HG03066 (cell line): ENCODE data around the gene COA8.
"Not testable (repeated sequence)": the region's sequence is repeated elsewhere in the genome, so short reads cannot be mapped to it uniquely, and the experiment has no call there.

Experiments used
- ATAC-seq: cut with Tn5 transposase; IDR thresholded peaks from one replicate; pipeline ENCODE4 v1.9.1; 2021; ENCODE audit warnings: low read depth; ENCODE audit not compliant: unreplicated experiment

The COA8 gene

DNA sequence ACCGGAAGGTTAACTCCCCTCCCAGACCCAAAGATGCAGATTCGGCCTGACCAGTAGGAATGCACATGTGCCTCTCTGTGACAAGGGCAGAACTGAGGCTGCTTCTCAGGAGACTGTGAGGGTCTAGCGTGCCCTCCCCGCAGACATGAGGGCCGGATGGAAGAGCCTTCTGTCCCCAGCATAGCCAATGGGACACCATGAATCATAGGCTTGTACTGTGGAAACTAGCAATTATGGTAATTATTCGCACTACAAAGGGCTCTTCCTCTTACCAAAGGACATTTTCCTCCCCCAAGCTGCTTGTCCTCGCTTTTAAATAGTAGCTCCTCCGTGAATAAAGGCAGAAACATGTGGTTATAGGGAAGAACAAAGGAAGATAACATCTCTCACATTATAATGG lies 6.2 kb downstream of the COA8 start:
- no peak for ATAC-seq

DNA sequence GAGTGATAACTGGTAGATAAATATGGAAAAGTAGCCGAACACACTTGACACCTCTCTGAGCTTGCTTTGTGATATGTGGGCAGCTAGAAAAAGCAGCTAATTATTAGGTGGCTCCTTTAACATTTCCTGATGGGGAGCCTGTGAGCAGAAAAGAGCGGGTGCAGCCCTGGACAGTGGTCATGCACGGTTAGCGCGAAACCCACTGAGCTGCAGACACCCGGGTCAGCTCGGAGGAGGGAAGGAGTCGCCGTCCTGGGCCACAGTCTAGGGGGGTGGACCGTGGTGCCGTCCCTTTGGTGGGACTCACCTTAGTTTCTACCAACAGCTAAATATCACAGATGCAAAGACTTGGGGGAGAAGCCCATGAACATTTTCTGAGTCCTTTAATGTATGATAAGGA lies 6.6 kb downstream of the COA8 start:
- ATAC-seq = no peak

DNA sequence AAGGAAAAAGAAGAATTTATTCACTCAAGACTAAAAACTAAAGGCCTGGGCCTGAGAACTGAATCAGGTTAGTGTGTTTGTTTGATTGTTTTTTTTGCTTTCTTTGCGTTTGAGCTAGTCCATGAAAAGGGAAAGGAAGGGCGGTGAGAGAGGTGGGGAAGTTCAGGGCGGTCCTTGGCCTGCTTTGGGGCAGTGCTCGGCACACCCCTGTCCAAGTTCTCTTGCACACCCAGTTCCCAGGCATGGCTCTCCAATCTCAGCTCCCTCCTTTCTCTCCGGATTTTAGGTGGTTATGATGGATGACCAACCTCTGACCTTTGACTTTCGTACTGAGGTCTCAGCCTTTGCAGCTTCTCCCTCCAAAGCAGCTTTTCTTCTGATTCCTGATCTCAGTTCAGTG lies 11.3 kb downstream of the COA8 start:
- no peak for ATAC-seq

DNA sequence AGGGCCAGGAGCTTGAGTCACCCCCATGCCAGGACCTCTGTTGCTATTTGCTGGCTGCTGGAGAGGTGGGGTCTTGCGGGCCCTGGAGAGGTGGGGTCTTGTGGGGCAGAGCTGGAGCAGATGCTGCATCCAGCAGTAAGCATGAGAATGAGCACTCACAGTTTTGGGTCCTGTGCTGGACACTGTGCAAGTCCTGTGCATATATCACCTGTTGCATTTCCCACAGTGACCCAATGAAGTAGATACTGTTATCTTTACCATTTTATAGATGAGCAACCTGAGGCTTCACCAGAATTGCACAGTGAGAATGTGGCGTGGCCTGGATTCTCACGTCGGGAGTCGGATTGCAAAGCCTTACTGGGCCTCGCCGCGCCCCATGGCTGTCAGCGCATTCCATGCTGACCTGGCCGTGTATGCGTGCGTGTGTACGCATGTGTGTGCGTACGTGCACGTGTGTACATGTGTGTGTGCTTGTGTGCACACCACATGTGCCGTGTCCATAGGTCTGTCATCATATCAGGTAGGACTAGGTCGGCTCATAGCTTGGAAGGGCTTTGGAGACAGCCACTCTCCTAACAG lies 12.0 kb downstream of the COA8 start:
- ATAC-seq = no peak

DNA sequence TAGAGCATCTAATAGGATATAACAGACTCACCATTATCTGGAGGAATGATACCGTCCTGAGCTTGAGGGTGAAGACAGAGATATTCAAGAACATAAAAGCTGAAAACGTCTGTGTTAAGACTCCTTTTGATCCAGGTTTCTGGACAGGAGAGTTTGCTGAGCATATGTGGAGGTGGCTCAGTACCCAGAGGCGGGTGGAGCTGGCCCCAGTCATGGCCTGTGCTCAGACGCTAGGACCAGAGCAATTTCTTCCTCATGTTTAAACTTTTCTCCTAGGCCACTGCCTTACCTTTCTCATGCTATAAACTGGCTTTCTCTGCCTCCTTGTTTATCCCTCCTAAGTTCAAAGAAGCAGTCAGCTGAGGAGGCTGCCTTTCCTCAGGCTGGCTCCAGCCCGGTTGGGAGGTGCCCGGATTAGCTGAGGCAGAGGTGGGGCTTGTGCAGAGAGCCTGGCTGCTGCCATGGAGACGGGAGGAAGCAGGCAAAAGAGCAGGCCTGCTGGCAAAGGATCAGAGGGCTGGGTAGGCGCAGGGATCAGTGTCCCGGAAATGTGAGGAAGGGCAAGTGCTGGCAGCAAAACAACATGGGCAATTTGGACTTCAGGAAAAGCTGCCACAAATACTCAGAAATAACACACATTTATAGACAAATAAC lies 13.7 kb downstream of the COA8 start:
- no peak for ATAC-seq

DNA sequence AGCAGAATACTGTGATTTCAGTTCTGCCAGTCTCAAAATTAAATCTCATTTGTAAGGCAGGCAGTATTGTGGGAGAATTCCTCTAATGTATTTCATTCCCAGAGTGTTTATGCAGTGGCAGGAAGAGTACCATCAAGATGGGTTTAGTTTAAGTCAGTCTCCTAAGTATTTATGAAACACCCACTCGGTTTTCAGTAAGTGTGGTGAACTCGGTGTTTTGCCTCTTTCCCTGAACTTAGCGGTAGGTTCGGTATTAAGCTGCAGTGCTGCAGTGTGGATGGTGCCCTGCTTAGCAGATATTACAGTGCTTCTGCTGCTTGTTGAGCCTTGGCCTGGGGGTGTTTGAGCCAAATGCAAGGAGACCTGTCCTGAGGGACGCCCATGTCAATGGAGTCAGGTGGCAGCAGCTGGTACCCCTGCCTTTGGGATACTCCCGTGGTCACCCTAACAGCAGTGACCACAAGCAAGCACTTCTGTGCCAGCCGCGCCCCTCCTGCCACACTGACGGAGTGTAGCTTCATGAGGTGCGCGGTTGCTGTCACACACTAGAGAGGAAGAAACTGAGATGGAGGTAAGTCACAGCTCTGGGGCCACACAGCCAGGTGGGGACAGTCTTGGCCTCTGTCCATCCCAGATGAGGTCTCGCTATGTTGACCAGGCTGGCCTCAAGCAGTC lies 15.8 kb downstream of the COA8 start:
- no peak for ATAC-seq

DNA sequence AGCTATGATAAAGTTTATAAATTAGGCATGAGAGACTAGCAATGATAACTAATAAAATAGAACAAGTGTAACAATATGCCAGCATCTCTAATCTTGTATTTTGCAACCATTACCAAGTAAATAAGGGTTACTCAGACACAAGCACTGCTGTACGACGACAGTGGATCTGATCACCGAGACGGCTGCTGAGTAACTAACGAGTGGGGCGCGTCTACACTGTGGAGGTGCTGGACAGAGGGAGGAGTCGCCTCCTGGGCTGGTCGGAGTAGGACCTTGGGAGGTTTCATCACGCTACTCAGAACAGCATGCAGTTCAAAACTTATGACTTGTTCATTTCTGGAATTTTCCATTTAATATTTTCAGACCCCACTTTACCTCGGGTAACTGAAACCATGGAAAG lies 18.4 kb downstream of the COA8 start:
- ATAC-seq = no peak

DNA sequence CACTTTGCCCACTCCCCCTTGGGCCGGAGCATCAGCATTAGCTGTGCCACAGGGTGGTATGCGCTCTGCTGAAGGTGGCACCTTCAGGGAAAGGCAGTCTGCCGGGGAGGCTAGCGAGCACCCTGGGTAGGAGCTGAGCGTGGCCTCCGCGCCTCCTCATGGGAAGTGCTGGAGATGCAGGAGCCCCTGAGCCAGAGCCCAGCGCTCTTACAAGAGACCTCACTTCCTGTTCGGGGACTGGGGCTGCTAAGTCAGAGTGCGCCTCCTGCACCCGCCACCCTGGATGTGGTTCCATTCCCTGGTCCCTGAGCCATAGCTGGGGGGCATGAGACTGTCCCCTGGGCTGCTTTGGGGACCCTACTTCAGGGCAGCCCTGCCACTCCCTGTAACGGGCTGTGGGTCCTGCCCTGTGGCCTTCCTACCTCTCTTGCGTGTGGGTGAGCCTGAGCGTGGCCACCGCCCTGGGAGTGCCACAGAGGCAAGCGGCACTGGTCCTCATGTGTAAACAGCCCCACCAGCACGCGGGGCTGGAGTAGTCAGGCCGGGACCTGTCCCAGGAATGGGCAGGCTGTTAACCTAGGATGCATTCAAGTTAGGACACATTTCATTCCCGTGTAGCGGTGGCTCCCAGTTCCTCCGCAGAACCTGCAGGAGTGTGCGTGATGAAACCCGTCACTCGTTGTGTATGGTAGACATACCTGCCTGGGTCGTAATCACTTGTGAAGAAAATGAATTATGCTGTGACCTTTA lies 19.4 kb downstream of the COA8 start:
- ATAC-seq = no peak

DNA sequence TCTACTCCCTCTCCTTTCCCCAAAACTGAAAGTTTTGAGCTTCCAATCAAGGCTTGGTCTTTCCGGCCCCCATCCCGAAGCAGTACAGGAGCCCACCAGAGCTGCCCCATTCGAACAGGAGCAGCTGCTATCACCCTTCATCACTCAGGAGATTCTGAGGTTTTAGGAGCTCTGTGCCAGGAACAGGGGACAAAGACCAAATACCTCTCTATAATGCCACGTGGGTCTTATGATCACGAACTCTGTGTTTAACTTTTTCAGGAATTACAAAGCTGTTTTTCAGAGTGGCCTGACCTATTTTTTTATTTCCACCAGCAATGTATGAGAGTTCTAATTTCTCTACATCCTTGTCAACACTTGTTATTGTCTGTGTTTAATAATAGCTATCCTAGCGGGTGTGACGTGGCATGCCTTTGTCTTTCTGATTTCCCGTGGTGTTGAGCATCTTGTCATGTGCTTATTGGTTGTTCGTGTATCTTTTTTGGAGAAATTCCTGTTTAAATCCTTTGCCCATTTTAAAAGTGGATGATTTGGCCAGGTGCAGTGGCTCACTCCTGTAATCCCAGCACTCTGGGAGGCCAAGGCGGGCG lies 21.7 kb downstream of the COA8 start:
- no peak for ATAC-seq

DNA sequence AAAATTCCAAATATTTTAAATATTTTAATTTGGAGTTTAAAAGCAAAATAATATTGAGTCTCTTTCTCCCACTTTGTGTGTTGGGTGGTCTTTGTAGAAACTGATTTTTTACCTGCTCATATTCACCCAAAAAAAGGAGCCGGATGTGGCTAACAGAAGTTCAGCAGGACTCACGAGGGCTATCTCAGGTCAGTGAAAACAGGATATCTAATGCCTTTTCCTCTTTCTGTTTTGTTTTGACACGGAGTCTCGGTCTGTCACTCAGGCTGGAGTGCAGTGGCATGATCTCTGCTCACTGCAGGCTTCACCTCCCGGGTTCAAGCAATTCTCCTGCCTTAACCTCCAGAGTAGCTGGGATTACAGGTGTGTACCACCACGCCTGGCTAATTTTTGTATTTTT lies 30.8 kb downstream of the COA8 start:
- no peak for ATAC-seq

DNA sequence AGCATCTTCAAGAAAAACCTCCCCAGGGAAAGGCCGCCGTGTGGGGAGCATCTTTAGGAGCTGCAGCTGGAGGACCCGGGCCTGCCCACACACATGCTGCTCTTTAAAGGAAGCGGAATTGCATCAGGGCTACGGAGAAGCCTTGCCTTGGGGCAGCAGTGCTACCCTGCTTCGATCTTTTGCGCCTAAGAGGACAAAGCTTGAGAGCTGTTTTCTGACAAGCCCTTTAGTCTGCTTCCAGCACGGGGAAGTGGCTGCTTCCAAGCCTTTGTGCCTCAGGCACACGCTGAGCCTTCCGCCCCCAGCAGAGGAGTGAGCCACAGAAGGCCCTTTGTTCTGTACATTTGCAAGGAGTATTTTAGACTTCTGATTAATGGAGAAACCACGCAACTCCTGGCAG lies 31.5 kb downstream of the COA8 start:
- no peak for ATAC-seq

DNA sequence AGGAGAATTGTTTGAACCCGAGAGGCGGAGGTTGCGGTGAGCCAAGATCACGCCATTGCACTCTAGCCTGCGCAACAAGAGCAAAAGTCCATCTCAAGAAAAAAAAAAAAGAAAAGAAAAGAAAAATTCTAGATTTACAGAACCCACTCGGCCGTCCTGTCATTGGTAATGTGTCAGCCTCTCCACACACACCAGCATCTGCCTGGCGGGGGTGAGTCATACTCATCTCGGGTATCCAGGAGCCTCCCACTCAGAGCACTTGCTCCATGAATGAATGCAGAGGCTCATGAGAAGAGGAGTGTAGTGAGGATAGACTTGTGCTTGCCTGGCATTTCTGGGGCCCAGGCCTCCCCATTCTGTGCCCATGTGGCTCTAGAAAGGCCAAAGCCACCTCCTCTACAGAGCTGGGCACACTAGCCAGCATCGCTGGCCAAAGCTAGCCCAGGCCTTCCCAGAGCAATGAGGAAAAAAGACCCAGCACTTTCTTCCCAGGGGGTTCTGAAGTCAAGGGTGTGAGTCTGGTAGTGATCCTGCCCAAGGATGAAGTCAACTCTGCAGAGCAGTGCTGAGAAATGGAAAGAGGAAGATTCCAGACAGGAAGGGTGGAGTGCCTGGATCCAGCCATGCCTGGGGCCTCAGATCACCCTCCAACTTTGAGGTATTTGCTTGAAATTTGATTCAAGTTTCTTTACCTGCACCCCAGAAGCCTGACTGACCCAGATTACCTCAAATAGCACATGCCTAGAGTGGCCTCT lies 35.0 kb downstream of the COA8 start:
- ATAC-seq = no peak

DNA sequence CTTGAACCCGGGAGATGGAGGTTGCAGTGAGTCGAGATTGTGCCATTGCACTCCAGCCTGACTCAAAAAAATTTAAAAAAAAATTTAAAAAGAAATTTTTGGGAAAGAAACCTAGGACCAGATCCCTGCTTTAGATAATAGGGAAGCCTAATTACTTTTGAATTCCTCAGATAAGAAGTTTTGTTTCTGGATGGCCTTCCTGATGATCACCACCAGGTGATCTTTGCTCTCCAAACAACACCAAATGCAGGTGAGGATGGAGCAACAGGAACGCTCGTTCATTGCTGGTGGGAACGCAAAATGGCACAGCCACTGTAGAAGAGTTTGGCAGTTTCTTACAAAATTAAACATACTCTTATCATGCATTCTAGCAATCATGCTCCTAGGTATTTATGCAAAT lies 37.7 kb downstream of the COA8 start:
- no peak for ATAC-seq

DNA sequence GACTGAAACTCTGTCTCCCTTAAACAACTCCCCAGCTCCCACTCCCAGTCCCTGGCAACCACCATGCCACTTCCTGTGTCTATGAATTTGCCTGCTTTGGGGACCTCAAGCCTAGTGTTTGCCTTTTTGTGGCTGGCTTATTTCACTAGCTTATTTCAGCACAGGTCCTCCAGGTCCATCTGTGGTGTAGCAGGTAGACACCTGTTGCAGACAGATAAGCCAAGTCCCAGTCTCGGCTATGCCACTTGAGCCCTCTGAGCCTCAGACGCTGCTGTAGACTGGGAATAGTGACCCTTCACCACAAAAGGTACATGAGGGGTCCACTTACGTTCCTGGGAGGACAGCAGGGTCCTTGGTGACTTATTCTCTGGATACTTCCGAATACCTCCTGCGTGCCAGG lies 41.9 kb downstream of the COA8 start:
- ATAC-seq = no peak

DNA sequence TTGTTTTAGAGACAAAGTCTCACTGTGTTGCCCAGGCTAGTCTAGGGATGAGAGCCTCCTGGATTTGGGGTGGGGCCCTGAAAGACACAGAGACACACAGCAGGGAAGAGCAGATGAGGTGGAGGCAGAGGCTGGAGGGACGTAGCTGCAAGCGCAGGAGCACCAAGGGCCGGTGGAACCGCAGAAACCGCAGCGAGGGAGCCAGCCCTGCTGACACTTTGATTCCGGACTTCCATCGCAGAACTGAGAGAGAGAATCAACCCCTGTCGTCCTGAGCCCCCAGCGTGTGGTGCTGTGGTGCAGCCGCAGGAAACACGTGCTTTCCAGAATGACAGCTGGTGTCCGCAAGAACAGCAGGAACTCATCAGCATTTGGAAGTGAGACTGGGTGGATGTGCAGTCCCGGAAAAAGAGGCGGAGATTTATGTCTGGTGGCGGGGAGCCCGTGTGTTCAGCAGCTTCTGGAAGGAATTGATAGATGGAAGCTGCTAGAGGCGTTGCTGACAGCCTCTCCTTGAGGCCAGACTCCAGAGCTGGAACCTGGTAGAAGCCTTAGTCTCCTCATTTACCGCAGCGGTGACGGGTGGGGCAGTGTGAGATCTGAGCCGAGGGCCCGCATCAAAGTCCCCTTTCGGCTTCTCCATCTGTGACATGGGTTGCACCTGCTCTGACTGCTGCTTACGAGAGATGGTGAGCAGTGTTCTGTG lies 44.4 kb downstream of the COA8 start:
- peak; percentile 82 for ATAC-seq

DNA sequence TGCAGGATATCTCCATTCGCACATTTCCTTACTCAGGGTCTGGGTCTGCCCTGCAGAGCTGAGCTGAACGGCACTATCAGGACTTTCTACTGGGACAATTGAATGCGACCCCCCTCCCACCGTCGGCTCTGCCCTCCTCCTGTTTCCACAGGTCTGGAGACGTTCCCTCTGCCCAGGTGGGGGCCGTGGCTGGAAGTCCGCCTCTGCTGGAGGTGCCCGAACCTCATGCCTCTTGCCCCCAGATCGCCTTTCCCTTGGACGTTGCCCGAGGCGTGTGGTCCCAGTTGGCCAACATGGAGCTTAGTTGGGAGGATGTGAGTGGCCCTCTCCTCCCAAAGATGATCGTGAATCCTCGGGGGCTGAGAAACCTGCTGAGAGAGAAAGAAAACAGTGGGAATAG lies 45.1 kb downstream of the COA8 start:
- no peak for ATAC-seq

DNA sequence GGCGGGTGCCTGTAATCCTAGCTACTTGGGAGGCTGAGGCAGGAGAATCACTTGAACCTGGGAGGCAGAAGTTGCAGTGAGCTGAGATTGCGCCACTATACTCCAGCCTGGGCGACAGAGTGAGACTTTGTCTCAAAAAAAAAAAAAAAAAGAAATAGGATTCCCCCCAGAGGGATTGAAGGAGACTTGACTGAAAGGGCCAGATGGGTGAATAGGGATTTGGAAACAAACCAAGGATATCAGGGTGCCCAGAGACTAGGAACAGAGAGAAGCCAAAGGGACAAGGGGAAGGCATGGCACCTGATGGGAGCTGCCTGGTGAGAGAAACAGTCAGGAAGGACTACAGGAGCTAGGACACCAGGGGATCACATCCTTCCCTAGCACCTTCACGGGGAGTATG lies 46.3 kb downstream of the COA8 start:
- not testable (repeated sequence) for ATAC-seq

DNA sequence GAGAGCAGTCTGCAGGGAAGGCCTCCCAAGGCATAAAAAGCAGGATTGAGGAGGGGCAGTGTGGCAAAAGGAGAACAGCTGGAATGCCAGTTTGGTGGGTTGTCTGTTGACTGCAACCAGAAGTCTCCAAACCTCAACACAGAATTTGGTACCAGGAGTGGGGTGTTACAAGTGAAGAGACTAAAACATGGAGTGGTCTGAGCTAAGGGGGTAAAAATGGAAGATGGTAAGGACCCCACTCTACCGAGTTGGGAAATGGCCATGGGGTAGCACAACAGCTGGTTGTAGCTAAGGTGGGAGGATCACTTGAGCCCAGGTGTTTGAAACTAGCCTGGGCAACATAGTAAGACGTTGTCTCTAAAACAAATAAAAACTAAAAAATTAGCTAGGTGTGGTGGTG lies 48.5 kb downstream of the COA8 start:
- ATAC-seq = no peak

DNA sequence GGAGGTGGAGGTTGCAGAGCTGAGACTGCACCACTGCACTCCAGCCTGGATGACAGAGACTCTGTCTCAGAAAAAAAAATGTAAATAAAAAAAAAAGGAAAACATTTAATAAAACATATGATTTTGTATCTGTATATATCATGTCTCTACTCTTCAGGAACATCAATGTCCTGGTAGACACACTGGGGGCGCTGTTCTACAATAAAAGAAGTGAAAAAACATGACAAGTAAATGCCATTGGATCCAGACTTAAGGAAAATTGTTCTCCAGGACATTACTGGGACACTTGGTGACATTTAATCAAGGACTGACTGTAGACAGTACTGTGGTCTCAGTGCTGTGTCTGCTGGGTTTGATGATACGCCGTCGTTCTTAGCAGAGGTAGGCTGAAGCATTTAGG lies 50.8 kb downstream of the COA8 start:
- no peak for ATAC-seq
